Stimulated activated memory B cell treated with anti-CD40 and anti-IgM and Interleukin-4, amounts not matched to agents 10 μg/mL and 1 μg/mL and 100 μg/mL, for 72 hours (primary cell): Measurements from ENCODE around the gene AP3S2.

Source experiments
- ATAC-seq: fragments of 150-1000 bp; cut with Tn5 transposase; 2 replicates; pipeline ENCODE4 v1.10.0; 2021
- H3K27ac Mint-ChIP-seq: one replicate; pipeline ENCODE4 v1.8.0; 2022; ENCODE audit warnings: mild to moderate bottlenecking, mixed read lengths
- H3K27me3 Mint-ChIP-seq: one replicate; pipeline ENCODE4 v1.8.0; 2022; ENCODE audit warnings: mixed read lengths
- H3K36me3 Mint-ChIP-seq: one replicate; pipeline ENCODE4 v1.8.0; 2022; ENCODE audit warnings: mixed read lengths
- H3K4me1 Mint-ChIP-seq: one replicate; pipeline ENCODE4 v1.8.0; 2022; ENCODE audit warnings: mixed read lengths
- H3K4me3 Mint-ChIP-seq: one replicate; pipeline ENCODE4 v1.8.0; 2022; ENCODE audit warnings: mild to moderate bottlenecking, moderate library complexity, mixed read lengths
- H3K9me3 Mint-ChIP-seq: one replicate; pipeline ENCODE4 v1.8.0; 2022; ENCODE audit warnings: mixed read lengths

AP3S2 gene

DNA sequence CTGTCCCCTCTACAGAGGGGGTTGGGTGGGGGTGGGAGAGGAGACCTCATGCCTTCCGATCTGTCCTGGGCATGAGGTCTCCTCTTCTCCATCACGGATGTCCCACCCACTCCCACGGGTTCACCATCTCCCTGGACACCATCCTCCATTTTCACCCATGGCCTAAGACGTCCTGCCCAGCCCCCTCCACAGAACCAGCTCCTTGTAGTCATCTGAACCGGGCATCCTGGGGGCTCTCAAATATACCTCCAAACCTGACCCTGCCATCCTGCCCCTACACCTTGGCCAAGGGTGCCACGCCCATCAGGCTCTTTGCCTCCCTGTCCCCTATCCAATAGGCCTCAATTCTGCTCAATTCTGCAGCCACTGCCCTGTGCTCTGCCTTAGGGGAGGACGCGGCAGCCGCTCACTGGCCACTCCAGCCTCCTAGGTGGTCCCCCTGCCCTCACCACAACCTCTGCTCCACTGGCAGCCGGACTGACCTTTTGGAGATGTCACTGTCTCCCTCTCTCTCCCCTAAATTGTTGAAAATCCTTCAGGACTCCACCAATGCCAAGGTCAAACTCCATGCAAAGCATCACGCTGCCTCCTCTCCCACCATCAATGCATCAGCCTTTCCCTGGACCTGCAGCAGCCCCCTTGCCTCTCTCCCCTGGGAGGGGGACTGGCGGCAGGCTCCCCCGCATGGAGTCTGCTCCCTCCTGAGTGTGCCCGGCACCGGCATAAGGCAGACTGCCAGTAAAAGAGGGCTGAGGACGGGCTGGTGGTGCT is 69.8 kb downstream of the AP3S2 start:
- Mint-ChIP-seq H3K36me3 (no peaks in the 10 kb centered on the region), H3K9me3 (no peaks in the 10 kb centered on the region), H3K4me3 (no peak overlapping the region), H3K27me3 (peaks cover 43% of the 10 kb centered on the region), H3K27ac (no peak overlapping the region), H3K4me1 (peaks cover 39% of the 10 kb centered on the region)
- ATAC-seq = no peak

DNA sequence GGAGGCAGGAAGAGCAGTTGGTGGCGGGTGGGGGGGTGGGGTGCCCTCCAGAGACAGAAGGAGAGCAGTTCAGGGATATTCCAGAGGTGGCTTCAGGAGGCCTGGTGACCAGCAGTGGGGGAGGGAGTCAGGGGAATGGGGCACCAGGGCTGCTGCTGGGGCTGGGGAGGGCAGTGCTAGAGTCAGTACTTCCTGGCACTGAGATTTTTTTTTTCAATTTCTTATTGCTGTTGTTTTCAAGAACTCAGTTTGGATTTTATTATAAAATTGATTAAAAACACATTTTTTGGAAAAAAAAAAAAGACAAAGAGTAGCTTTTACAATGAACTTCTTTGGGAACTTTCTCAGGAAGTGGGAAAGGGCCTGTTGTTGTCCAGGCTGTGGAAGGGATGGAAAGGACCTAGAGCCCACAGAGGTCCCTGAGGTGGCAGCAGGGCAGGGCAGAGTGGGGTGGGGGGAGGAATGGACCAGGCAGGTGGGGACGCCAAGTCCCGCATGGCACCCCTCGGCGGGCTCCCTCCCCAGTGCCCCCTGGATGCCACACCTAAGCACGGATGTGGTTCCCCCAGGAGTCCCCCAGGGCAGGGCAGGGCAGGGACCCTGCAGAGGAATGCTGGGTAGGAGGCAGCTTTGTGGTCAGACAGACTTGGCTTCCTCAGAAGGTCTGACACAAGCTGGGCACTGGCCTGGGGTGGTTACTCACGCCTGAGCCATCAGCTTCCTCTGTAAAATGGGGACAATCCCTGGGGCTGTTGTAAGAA is 70.7 kb downstream of the AP3S2 start:
- no peak overlapping the region for H3K4me3 Mint-ChIP-seq

DNA sequence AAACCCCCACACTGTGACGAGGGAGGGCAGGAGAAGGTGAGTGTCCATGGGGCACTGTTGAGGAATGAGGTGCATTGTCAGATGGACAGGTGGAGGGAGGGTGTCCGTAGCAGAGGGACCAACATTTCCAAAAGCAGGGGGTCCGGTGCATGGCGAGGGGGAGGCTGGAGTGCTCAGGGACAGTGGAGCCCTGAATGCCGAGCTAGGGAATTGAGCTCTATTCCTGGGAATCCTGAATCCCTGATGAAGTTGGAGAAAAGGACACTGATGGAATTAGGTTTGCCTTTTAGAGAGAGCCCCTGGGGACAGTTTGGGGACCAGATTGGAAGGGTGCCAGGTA is 71.2 kb downstream of the AP3S2 start:
- no peaks in the 10 kb centered on the region for H3K36me3 Mint-ChIP-seq
- no peaks in the 10 kb centered on the region for H3K9me3 Mint-ChIP-seq
- no peak for ATAC-seq
- peaks cover 39% of the 10 kb centered on the region for H3K4me1 Mint-ChIP-seq
- peaks cover 43% of the 10 kb centered on the region for H3K27me3 Mint-ChIP-seq
- no peak overlapping the region for H3K4me3 Mint-ChIP-seq
- H3K27ac Mint-ChIP-seq = no peak overlapping the region

More for the DNA sequence above, 70.7 kb downstream of the AP3S2 start:
- Mint-ChIP-seq H3K27me3 (peaks cover 43% of the 10 kb centered on the region), H3K36me3 (no peaks in the 10 kb centered on the region), H3K4me1 (peaks cover 39% of the 10 kb centered on the region), H3K9me3 (no peaks in the 10 kb centered on the region), H3K27ac (no peak overlapping the region)
- no peak for ATAC-seq

DNA sequence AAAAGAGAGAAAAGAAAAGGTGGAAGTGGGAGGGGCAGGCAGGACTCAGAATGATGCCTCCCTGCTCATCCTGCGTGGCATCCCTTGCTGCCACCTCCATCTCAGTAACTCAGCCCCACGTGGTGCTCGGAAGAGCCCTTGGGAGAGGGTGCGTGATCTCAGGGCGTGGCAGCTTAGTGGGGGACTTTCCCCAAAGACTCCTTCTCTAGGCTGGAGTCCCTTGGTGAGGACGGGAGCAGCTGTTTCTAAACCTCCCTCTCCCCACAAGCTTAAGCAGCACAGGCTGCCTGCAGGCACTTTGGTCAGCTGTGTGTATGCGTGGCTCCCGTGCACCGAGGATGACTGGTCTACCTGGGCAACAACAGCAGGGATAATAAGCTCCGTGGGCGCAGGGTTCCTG is 71.8 kb downstream of the AP3S2 start:
- peaks cover 39% of the 10 kb centered on the region for H3K4me1 Mint-ChIP-seq
- peak; percentile 63 for ATAC-seq
- H3K4me3 Mint-ChIP-seq = no peak overlapping the region
- H3K36me3 Mint-ChIP-seq = no peaks in the 10 kb centered on the region
- peaks cover 43% of the 10 kb centered on the region for H3K27me3 Mint-ChIP-seq
- H3K27ac Mint-ChIP-seq = no peak overlapping the region
- H3K9me3 Mint-ChIP-seq = no peaks in the 10 kb centered on the region

DNA sequence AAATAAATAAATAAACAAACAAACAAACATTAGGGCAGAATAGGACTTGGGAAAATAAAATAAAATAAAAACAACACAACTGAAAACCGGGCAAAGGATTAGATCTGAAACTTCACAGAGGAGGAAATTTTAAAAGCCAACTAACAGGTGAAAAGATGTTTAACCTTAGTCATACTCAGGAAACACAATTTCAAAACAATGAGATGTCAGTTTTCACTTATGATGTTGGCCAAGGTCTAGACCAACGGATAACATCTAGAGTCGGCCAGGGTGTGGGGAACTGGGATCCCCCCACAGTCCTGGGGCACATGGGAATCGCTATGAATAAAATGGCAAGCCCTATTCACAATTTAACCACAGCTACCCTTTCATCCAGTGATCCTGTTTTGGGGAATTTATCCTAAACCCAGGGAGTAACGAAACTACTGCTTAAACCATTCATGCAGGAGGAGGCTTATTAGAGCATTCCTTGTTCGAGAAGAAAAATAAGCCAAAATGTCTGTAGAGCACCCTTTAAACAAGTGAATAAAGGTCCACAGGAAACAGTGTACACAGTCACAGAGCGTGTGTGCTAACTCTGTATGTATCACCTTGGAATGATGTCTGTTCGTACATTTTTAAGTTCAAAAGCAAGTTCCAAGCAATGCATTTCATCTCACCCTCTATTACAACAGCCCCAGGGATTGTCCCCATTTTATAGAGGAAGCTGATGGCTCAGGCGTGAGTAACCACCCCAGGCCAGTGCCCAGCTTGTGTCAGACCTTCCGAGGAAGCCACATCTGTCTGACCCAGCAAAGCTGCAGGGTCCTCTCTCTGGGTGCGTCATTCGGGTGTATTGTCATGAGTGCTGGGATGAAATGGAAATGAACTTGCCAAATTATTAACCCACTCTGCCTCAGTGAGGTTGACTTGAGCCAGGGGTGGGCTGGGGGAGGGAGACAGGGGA is 72.9 kb downstream of the AP3S2 start:
- no peak for ATAC-seq
- no peak overlapping the region for H3K4me3 Mint-ChIP-seq
- no peak overlapping the region for H3K27ac Mint-ChIP-seq
- peaks cover 39% of the 10 kb centered on the region for H3K4me1 Mint-ChIP-seq
- H3K9me3 Mint-ChIP-seq = no peaks in the 10 kb centered on the region
- peaks cover 5% of the 10 kb centered on the region for H3K36me3 Mint-ChIP-seq
- peaks cover 54% of the 10 kb centered on the region for H3K27me3 Mint-ChIP-seq

DNA sequence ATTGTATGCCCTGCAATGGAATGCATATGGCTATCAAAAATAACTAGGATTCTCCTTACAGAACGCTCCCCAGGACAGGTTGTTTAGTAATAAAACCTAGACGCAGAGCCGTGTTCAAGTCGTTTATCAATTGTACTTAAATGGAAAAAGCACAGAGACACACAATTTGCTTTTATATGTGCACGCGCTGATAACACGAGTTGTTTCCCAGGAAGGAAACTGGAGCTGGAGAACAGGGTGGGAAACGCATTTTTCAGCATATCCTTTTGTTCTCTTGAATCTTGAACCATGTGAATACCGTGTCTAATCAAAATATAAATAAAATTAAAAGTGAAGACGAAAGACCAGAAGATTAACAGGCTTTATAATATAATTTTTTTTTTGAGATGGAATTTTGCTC is 75.5 kb downstream of the AP3S2 start:
- Mint-ChIP-seq H3K27ac (no peak overlapping the region), H3K9me3 (no peaks in the 10 kb centered on the region), H3K4me1 (peaks cover 31% of the 10 kb centered on the region), H3K27me3 (peaks cover 62% of the 10 kb centered on the region), H3K4me3 (no peak overlapping the region), H3K36me3 (peaks cover 14% of the 10 kb centered on the region)
- no peak for ATAC-seq

DNA sequence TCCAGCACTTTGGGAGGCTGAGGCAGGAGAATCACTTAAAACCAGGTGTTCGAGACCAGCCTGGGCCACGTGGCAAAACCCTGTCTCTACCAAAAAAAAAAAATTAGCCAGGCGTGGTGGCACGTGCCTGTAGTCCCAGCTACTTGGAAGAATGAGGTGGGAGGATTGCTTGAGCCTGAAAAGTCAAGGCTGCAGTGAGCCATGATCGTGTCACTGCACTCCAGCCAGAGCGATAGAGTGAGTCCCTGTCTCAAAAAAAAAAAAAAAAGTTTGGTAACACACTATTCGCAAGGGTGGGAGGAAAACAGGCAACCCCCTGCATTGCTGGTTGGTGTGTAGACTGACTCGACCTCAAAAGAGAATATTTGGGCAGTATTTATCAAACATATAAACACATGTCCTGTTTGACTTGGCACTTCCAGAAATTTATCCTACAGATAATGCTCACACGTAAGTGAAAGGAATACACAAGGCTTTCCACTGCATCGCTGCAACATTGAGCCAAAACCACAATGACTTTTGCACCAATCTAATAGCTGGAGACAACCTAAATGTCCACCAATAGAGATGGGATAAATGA is 76.0 kb downstream of the AP3S2 start:
- peaks cover 14% of the 10 kb centered on the region for H3K36me3 Mint-ChIP-seq
- H3K27ac Mint-ChIP-seq = no peak overlapping the region
- peaks cover 31% of the 10 kb centered on the region for H3K4me1 Mint-ChIP-seq
- H3K27me3 Mint-ChIP-seq = peaks cover 63% of the 10 kb centered on the region
- no peaks in the 10 kb centered on the region for H3K9me3 Mint-ChIP-seq
- no peak overlapping the region for H3K4me3 Mint-ChIP-seq
- ATAC-seq = no peak

DNA sequence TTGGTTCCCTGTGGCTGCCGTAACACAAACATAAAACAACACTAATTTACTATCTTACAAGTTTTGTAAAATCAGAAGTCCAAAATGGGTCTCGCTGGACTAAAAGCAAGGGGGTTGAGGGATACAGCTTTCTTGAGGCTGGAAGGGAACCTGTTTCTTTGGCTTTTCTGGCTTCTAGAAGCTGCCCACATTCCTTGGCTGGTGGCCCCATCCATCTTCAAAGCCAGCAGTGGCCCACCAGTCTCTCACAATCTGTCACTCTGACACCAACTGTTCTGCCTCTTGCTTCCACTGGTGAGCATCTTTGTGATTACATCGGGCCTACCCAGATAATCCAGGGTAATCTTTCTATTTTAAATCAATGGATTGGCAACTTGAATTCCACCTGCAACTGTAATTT is 78.0 kb downstream of the AP3S2 start:
- H3K27me3 Mint-ChIP-seq = peaks cover 49% of the 10 kb centered on the region
- peaks cover 25% of the 10 kb centered on the region for H3K4me1 Mint-ChIP-seq
- ATAC-seq = no peak
- peaks cover 14% of the 10 kb centered on the region for H3K36me3 Mint-ChIP-seq
- H3K9me3 Mint-ChIP-seq = no peaks in the 10 kb centered on the region
- H3K27ac Mint-ChIP-seq = no peak overlapping the region
- peak overlapping the region; percentile 71 for H3K4me3 Mint-ChIP-seq

DNA sequence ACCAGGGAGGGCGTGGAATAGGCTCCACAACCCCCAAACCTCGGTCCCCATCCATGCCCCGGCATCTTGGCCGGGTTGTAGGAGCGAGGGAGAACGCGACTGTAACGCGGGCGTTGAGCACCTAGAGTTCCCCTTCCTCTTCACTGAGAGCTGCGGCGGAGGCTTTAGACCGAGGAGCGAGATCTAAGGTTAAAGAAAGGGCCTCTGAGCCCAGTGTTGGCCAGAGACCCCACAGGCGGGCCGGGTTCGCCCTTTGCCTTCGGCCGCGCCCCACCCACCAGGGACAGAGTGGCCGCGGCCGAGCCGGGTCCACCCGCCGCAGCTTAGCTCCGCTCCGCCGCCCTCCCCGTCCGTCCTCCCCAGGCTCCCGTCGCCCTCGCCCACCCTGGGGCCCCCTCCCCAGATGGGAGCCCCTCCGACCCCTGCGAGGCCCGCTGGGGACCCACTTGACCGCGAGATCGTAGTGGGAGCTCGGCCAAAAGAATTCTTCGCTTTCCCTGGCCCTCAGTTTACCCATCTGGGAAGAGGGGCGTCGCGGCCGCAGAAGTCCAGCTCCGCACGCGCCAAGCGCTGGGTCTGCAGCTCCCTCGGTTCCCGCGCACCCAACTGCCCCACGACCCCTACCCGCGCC is 79.6 kb downstream of the AP3S2 start:
- no peak overlapping the region for H3K27ac Mint-ChIP-seq
- peak; percentile 34 for ATAC-seq
- H3K27me3 Mint-ChIP-seq = peaks cover 42% of the 10 kb centered on the region
- H3K4me3 Mint-ChIP-seq = peak overlapping the region; percentile 21
- H3K36me3 Mint-ChIP-seq = peaks cover 14% of the 10 kb centered on the region
- no peaks in the 10 kb centered on the region for H3K9me3 Mint-ChIP-seq
- peaks cover 21% of the 10 kb centered on the region for H3K4me1 Mint-ChIP-seq

DNA sequence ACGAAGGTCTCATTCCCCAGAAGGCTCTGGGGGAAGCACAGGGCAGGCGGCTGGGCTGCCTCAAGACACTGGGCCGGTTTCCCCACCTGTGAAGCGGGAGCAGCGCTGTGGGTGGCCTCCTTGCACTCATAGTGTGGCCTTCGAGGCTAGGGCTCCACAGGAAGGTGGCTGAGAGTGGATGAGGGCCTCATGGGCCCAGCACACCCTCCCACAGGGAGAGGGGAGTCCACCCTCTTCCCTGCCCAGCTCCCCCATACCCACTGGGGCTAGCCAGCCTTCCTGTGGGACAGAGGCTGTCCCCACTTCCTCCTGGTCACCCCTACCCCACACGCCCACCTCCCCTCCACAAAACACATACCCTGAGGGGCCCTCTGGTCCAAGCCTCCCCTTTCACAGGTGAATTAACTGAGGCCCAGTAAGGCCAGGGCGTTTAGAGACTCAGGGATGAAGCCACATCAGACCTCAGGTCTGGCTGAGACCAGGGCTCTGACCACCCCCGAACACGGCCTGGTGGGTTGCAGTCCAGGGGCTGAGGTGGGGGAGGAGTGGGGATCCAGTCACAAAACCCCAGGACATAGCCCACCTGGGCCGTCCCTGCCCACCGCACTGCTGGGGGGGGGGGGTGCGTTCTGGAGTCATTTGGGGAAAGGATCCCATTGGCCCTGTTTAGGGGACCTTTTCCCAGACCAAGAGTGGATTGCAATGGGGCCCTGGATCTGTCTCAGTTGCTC is 80.2 kb downstream of the AP3S2 start:
- peaks cover 42% of the 10 kb centered on the region for H3K27me3 Mint-ChIP-seq
- H3K9me3 Mint-ChIP-seq = no peaks in the 10 kb centered on the region
- H3K4me3 Mint-ChIP-seq = peak overlapping the region; percentile 21
- H3K4me1 Mint-ChIP-seq = peaks cover 21% of the 10 kb centered on the region
- H3K36me3 Mint-ChIP-seq = peaks cover 14% of the 10 kb centered on the region
- H3K27ac Mint-ChIP-seq = no peak overlapping the region
- peak; percentile 42 for ATAC-seq

DNA sequence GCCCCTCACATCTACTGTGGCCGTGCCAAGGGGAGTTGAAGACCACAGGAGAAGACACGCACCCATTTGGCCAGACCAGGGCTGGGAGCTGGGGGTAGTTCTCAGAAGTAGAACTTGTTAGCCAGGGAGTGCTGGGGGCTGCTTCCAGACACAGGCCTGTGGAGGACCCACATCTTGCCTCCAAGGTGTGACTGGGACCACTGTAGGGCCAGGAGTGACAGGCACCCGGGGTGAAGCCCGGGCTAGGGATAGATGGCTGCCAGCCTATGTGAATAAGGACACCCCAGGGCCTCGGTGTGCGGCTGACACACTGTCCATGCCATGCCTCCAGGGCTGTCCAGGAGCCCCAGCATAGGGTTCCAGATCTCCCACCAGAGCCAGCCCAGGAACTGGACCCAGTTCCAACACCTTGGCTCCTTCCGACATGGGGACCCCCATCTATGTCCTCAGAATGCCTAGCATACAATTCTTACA is 80.9 kb downstream of the AP3S2 start:
- H3K36me3 Mint-ChIP-seq = peaks cover 14% of the 10 kb centered on the region

DNA sequence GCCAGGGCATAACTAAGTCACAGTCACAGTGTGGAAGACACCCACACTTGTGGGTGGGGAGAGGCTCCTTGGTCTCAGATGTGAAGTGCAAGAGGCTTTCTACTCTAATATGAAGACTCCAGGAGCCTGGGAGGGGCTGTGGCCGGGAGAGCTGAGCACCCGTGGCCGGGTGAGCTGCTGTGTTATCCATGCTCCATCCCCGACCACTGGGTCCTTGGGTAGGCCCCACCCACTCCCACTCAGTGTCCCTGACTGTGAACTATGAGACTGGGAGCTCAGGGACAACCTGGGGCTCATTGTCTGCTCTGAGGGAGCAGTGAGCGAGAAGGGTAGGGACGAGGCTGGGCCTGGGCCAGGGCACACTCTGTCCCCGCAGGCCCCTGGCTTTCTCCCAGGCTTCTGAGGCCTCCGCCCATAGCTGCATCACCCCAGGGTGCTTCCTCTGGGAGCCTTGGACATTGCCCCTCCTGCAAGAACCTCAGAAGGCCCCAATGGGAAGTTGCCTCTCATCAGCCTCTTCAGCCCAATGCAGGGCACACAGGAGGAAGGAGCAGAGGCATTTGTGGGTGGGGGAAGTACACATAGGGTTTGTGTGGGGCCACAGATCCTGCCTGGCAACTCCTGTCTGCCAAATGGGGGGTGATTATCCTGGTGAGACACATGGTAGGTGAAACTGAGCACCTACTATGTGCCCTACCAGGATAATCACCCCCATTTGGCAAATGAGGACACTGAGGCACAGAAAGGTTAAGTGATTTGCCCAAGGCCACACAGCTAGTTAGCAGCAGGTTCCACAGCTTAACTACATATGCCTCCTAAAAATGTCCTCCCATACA is 81.6 kb downstream of the AP3S2 start:
- H3K36me3 Mint-ChIP-seq = peaks cover 14% of the 10 kb centered on the region
- no peak overlapping the region for H3K27ac Mint-ChIP-seq
- no peak overlapping the region for H3K4me3 Mint-ChIP-seq
- peak; percentile 14 for ATAC-seq
- no peaks in the 10 kb centered on the region for H3K9me3 Mint-ChIP-seq
- H3K4me1 Mint-ChIP-seq = peaks cover 21% of the 10 kb centered on the region
- peaks cover 42% of the 10 kb centered on the region for H3K27me3 Mint-ChIP-seq

More for the DNA sequence above, 80.9 kb downstream of the AP3S2 start:
- no peak overlapping the region for H3K4me3 Mint-ChIP-seq
- peaks cover 42% of the 10 kb centered on the region for H3K27me3 Mint-ChIP-seq
- ATAC-seq = no peak
- no peaks in the 10 kb centered on the region for H3K9me3 Mint-ChIP-seq
- peaks cover 21% of the 10 kb centered on the region for H3K4me1 Mint-ChIP-seq
- no peak overlapping the region for H3K27ac Mint-ChIP-seq

DNA sequence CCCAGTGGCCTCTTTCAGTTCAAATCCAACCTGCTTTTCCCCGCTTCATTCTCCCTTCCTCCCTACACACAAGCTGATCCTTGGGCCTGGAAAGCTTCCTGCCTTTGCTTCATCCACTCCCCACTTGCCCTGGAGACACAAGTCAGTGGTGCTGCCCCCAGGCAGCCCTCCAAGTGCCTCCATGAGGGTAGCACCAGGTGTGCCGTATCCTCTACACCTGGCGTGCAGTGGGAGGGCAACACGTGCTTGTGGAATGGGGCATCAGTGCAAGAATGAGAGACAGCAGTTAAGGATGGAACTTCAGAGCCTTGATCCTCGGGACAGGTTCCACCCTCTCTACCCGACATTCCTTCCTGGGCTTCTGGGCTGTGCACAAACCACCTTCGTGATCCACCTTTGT is 83.0 kb downstream of the AP3S2 start:
- Mint-ChIP-seq H3K27ac (no peak overlapping the region), H3K36me3 (peaks cover 8% of the 10 kb centered on the region)

More for the DNA sequence above, 83.0 kb downstream of the AP3S2 start:
- peaks cover 21% of the 10 kb centered on the region for H3K4me1 Mint-ChIP-seq
- H3K9me3 Mint-ChIP-seq = no peaks in the 10 kb centered on the region
- ATAC-seq = no peak
- H3K27me3 Mint-ChIP-seq = peaks cover 30% of the 10 kb centered on the region
- H3K4me3 Mint-ChIP-seq = no peak overlapping the region
